Measurements from ENCODE around the gene PSTPIP1.

The PSTPIP1 gene

DNA sequence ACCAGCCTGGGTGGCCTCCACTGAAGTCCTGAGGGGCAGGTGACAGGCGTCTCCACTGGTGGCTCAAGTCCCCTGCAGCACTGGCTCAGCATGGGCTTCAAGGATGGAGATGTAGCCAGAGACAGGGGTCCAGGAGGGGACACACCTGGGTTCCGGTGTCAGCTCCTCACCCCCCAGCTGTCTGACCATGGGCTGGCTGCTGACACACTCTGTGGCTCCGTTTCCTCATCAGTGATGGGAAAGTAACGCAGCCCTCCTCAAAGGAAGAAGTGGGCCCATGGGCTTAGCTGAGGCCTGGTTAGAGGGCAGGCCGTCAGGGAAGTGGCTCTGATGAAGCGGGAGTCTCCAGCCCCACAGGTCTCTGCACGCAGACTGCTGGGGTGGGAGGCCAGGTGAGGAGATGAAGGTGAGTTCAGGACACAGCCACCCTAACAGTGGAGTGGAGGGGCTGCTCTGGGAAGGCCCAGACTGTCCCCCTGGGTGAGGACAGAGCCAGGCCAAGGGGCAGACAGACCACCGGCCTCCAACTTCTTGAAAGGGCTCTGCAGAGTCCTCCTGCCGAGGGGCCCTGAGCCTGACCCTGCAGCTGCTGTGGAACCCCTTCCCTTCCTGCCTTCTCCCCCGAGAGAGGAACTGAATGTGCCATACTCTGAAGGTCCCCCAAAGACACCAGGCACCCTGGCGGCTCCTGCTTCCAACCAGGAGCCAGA, 24.0 kb downstream of the PSTPIP1 start:
- no peak for DNase-seq (ENCODE audit: low spot score)

DNA sequence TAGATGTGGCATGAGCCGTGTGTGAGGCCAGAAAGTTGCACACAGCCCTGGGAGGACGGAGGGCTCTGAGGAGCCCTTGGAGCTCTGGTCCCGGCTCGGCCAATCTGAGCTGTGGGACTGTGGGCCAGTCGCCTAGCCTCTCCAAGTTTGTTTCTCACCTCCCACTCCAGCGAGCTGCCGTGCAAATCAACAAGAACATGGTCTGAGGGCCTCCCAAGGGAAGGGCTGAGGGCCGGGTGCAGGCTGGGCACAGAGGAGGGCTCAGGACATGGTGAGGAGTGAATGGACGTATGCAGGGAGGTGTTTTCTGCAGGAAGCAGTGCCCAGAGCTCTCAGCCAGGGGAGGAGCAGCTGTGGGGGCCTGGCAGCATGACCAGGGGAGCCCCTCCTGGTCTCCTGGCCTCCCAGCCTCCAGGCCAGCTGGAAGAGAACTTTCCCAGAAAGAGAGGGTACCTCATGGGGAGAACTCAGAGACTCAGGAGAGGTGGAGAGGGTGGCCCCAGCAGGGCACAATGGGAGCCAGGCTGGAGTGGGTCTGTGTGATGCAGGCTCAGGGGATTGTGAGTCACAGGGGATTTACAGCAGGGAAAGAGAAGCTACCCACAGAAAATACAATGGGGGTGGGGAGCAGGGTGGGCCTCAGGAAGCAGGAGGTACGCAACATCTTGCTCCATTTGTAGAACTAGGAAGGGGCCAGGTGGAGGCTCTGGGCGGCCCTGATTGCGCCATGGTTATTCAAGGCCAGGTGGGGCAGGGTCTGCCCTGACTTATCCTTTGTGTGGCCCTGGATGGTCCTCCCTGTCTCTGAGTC, 24.8 kb downstream of the PSTPIP1 start:
- no peak for DNase-seq (ENCODE audit: low spot score)

DNA sequence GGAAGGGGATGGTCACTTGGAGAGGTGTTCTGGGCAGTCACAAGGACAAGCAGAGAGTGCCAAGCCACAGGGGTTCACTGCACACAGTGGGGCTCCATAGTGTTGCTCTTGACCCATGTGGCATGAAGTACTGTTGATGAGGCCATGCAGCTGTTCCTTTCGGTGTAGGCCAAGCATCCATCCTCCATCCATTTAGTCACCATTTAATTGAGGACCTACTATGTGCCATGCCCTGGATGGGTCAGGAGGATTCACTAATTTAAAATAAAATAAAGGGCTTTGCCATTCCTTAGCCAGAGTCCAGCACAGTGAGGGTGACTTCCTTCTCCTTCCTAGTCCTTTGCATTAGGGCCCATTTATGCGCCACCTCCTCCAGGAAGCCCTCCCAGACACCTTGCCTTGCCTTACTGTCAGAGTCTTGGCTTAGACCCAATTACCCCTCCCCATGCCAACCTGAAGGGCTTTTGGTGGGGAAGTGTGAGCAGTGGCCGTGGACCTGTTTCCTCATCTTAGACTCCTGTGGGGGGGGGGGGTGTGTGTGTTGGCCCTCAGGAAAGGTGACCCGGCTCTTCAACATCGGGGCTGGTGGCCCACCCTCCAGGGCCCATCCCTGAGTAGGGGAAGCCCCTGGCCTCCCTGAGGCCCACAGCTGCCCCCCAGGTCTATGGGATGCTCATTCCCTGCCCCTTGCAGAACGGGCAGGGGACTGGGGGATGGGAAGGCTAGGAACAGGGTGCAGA, 25.6 kb downstream of the PSTPIP1 start:
- DNase-seq (ENCODE audit: low spot score) = no peak

DNA sequence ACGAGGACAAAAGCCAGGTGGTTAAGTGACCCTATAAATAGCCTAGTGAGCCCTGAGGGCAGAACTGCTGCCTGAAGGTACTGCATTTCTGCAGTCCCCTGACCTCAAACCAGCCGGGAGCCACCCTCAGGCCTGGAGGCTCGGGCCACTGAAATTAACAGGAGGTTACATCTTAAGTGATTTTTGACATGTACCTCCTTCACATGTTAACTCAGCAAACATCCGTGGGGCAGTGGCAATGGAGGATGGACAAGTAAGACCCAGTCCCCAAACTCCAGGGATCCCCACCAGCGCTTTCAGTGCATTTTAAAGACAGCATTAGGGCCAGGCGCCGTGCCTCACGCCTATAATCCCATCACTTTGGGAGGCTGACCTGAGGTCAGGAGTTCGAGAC, 26.2 kb downstream of the PSTPIP1 start:
- no peak for DNase-seq (ENCODE audit: low spot score)

DNA sequence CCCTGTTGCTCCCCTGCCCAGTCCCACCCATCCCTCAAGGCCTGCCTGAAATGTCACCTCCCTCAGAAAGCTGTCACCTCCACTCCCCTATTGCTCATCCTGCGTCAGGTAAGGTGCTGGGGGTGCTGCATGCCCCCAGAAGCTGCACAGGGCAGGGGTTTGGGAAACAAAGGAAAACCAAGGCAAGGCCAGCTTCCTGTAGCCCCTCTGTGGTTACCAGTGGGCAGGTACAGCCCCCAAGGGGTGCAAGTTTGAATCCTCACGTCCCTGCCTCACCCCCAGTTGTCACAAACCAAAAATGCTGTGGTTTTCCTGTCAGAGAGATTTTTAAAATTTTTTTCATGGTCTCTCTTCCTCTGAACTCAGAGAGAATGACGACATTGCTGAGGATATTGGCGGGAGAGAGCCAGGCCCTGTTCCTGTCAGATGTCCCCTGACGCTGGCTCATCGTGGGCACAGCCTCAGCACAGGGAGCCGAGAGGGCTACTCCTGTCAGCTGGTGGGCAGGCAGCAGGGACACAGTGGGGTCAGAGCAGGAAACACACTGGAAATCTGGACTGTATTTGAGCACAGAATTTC, 27.0 kb downstream of the PSTPIP1 start:
- DNase-seq (ENCODE audit: low spot score) = no peak

DNA sequence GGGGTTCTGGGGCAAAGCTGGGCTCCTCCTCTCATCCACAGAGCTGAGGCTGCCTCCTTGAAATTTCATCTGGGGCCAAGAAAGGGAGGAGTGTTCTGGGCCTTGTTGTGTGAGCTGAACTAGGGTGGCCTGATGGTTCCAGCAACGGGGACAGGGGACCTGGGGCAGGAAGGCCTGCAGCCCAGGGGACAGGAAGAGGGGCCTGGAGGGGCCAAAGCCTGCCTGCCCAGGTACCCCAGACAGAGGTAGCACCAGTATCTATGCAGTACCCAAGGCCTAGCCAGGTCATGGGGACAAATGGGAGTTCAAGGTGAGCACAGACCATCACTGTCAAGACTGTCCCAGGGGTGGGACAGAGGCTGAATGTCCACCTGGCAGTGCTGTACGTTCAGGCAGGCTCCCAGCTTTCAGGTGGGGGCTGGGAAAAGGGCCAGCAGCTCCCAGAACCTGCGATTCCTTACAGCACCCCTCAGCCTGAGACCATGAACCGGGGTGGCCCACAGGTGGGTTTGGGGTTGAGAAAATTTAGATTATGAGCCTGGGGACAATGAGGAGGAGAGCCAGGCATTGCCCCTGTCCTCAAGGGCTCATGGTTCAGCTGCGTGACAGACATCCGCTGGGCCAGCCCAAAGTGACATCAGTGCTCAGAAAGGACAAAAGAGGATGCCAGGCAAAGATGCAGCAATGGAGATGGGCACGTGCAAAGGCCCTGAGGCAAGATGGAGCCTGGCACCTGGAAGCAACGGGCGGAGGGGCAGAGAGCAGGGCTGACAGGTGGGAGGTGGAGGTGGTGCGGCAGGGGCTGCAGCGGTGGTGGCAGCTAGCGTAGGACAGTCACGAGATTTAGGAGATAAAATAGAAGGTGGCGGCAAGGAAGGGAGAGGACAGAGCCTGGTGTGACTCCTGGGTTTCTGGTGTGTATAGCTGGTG, 28.0 kb downstream of the PSTPIP1 start:
- no peak for DNase-seq (ENCODE audit: low spot score)

DNA sequence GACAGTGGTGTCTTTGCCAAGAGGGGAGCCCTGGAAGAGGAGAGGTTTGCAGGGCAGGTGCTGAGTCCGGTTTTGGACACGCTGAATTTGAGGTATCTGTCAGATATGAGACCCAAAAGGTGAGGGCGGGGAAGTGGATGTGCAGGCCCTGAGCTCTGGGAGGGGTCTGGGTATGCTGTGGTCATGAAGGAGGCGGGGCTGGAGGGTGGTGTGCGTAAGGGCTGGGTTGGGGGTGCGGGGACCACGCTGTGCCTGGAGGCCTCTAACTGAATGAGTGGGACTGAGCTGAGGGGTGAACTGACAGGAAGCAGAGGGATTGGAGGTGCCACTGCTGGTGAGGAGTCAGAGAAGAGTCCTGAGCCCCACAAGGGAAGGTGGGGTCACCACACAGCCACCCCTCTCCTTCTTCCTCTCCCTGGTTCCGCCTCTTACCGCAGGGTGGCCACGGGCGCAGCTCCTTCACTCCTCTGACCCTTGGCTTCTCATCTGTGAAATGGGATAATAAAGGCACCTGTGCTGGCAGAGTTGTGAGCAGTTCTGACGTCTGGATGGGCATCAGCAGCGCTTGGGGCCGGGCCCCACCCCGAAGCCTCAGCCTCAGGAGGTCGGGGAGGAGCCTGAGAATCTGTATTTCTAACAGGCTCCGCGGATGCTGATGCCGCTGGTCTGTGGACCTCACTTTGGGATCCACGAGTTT, 28.8 kb downstream of the PSTPIP1 start:
- no peak for DNase-seq (ENCODE audit: low spot score)

DNA sequence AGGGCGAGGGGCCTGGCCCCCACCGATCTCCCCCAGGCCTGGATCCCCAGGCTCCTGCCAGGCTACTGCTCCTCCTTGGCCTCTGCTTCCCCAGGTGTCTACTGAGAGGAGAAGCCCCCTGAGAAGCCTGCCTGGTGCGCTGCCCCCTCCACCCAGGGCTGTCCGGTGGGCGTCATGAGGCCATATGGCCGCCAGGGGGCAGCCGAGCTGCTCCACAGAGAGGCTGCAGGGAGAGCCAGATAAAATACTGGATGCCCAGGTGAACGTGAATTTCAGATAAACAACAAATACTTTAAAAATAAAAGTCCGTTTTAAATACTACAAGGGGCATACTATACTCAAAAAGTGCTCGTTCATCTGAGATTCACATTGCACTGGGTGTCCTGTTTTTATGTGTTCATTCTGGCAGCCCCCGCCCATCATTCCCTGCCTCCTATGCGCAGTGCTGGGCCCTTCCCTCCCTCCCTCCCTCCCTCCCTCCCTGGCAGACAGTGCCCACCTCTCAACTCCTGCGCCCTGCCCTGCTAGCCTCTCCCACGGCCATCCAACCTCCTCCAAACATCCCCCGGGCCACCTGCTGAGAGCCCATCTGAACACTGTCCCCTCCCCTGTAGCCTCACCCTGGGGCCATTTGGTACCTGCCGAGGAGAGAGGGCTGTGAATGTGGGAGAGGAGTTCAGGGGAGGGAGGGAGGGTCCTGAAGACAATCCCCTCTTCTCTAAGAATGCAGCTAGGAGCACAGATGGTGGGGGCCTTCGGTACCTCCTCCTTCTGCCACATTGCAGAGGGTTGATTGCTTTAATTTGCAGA, 29.6 kb downstream of the PSTPIP1 start:
- DNase-seq (ENCODE audit: low spot score) = peak; percentile 61

DNA sequence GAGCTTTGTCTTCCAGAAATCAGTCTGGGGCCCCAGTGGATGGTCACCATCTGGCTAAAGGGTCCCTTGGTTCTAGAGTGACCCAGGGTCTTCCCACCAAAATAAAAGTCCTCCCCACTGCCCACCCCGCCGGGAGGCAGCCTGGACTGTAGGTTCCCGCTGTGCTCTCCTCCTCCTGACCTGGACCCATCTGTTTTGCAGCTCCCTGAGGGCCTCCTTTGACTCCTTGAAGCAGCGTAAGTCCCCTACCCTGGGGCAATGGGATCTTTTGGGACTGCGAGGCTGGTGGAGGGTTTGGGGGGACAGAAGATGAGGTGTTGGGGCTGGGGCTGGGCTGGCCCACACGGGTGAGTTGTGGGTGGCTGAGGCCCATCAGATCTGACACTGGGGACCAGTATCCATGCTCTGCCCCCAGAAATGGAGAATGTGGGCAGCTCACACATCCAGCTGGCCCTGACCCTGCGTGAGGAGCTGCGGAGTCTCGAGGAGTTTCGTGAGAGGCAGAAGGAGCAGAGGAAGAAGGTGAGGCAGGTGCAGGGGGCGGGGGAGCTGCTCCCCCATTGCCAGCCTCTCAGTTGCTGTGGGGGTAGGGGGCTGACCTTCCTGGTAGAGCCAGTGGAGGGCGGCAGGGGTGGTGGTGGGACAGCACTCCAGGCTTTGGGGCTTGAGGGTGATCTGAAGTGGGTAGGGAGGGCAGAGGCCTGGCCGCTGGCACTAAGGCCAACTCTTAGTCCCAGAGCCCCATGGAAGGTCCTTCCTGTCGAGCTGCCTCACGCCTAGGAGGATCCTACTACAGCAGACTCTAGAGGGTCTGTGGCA, 30.4 kb downstream of the PSTPIP1 start:
- DNase-seq (ENCODE audit: low spot score) = no peak

DNA sequence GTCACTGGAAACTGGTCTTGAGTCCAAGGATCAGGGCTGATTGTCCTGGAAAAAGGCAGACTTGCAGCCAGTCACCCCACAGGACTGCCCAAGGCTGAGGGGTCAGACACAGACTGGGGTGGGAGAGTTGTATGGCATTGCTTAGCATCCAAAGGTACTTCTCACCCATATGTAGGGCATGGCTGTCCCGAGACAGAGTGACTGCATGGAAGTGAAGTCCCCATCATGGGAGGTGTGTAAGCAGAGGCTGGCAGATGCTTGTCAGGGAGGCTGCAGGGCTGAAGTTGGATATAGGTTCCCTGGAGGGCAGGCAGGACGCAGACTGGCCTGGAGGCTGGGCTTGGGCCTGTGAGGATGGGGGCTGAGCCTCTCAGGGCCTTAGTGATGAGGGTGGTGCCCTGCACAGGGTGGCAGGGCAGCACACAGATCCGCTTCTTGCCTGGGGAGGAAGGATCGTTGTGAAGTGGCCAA, 31.1 kb downstream of the PSTPIP1 start:
- no peak for DNase-seq (ENCODE audit: low spot score)

DNA sequence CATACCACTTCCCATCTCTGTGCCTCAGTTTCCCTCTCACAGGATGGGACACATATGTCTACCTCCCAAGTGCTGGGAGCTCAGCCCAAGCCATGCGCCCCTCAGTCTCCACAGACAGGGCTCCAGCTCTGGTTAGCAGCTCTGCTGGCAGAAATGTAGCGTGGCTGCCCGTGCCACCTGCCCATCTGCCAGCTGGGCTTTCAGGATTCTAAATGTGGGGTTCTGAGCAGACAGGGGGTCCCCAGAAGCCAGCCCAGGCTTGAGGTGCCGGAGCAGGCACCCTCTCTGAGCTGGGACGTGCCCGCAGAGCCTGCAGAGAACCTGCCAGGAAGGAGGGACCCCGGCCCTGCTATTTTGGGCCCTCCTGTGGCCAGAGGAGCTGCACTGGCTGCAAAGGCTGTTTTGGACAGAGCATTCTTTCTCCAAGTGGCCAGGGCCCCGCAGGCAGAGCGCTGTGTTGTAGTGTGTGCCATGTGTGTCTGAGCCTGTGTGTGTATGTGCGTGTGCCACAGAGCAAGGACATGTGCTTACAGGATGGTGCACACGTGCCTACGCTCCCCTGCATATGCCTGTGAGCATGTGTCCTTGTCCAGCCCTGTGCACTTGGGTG, 31.7 kb downstream of the PSTPIP1 start:
- DNase-seq (ENCODE audit: low spot score) = no peak

DNA sequence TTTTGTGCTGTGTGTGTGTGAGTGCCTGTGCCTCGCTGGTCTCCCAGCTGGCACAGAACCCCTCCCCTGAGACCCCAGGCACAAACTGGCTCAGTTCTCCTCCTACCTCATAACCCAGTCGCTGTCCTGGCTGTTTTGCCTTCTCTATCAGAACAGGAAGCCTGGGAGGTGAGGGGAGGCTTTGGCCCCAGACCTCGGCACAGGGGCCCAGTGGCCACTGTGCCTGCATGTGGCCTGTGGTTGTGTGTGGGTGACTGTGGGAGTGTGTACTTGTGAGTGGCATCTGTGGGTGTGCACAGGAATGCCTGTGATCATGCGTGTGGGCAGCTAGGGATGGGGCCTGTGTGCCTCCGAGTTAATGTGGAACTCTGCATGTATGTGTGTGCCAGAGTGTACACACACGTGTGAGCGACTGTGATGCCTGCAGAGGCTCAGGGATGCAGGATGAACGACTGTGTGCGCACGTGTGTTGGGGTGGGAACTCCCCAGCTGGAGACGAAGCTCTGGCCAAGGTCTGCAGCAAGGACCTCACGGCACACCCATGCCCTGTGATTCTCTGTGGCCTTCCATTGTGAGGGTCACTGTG, 32.3 kb downstream of the PSTPIP1 start:
- DNase-seq (ENCODE audit: low spot score) = no peak

DNA sequence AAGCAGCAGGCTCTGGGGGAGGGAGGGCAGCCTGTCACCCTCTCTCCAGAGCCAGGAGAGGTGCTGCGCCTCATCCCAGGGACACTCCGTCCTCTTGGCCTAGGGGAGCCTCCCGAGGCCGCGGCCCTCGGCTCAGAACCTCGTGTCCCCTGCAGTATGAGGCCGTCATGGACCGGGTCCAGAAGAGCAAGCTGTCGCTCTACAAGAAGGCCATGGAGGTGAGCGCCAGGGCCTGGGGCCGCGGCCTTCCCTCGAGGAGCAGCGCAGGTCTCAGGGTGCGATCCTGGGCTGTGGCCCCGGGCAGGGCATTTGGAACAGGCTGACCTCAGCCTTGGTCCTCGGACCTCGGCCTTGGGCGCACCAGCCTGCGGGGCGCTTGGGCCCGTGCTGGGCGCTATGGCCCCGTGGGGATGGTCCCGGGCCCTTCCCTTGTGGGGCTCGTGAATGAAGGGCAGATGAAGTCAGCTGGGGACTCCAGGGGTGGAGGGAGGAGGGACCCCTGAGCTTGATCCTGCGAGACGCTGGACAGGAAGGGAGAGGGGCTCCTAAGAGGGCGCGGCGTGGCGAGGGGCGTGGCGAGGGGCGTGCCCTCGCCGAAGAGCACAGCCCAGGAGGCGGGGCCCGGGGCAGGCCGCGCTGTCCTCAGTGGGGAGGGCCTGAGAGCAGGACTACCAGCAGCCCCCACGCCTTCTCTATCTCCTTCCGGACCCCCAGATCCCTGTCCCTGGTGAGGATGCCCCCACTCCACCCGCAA, 32.9 kb downstream of the PSTPIP1 start:
- no peak for DNase-seq (ENCODE audit: low spot score)

DNA sequence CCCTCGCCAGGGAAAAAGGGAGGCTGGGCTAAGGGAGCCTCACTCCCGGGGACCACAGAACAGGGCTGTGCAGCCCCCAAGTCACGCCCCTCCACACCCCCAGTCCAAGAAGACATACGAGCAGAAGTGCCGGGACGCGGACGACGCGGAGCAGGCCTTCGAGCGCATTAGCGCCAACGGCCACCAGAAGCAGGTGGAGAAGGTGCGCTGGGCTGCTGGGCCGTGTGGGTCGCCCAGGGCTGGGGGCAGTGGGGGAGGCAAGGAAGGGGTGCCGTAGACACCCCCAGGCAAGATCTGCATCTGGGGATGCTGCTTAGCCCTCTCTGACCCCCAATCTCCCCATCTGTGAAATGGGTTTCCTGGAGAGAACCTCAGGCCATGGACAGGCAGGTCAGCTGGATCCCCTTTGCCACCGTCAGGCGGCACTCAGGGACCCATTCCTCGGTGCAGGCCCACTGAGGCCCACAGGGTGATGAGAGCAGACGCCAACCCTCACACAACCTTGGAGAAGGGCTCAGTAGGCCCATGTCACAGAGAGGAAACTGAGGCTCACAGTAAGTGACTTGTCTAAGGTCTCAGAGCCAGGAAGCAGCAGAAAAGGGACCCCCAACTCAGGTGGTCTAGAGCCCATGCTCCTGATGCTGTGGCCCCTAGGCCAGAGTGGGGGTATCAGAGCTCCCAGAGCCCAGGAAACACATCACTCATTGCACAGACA, 33.7 kb downstream of the PSTPIP1 start:
- DNase-seq (ENCODE audit: low spot score) = no peak

DNA sequence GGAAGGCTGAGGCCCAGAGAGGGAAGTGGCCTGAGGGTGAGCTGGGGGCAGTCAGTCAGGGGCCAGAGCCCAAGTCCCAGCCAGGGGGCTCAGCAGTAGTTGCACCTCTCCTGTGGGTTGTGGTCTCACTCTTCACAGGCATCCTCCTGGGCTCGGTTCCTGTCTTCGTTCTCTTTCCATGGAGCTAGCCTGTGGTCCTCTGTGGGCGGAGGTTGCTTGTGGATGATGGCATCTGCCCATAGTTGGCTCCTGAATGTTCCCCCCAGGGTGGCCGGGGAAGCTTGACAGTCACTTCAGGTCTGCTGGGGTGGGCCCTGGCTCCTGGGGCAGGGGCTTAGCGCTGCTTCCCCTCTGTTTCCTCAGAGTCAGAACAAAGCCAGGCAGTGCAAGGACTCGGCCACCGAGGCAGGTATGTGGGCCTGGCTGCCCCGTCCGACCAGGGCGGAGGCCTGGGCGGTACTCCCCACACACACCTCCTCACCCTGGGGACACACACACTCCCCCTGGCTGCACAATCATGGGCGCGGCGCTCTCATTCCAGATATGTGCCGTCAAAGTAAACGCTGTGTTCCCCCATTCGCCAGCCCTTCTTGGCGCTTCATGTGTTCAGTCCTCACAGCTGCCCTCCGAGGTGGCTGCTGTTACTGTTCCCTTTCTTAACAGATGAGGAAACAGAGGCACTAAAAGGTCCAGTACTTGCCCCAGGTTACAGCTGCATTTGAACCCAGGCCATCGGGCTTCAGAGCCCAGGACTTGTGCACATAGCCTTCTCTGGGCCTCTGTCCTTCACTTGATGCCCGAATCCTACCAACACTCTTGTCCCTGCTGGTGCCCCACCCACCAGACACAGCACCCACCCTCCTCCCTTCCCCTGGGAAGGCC, 34.5 kb downstream of the PSTPIP1 start:
- no peak for DNase-seq (ENCODE audit: low spot score)
